Measurements from ENCODE around the gene ZNF526.
A peak's percentile ranks its signal among the peaks of the same experiment; 100 is the strongest.

Gene ZNF526

DNA sequence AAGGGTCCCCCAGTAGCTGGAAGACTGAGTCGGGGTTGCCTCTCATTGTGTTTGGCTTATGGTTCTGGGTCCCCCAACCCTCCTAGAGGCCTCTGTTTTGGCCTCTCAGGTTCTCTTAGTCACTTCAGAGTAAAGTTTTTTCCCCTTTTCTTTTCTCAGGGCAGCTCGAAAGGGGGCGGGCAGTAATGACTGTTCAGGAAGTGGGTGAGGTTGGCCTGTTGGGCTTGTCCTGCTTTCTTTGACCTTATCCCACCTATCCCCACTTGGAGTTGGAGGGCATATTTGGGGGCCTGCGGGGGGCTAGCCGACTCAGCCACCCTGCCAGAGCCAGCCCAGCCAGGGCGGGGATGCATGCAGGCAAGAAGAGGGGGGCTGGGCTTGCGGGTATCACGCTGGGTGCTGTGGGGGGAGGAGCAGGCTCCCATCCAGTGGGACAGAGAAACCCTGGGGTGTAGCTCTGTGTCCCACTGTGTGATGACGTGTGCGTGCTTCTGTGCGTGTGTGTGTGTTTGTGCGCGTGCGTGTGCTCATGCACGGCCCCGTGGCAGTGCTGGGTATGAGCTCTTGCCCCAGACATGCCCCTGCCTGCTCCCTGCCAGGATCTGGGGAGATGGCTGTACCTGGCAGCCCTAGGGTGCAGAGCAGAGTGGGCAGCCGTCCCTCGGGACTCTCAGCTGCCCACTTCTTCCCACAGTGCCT is 50.4 kb downstream of the ZNF526 start (continued):
- TF ChIP-seq ZNF24 (tag by site-specific recombination; IDR thresholded peaks at IDR 0.05) (no peak), SP2 (tag by site-specific recombination; IDR thresholded peaks at IDR 0.05) (peak; percentile 42), ZNF394 (tag by site-specific recombination; IDR thresholded peaks at IDR 0.05; ENCODE audit: borderline replicate concordance) (no peak), OVOL3 (tag by site-specific recombination; IDR thresholded peaks at IDR 0.05) (no peak), ZNF175 (tag by site-specific recombination; IDR thresholded peaks at IDR 0.05) (no peak), ZNF398 (tag by site-specific recombination; IDR thresholded peaks at IDR 0.05) (peak; percentile 53; the same call in 1 of the 2 replicates), GLIS2 (tag by site-specific recombination; IDR thresholded peaks at IDR 0.05) (peak; percentile 50; the same call in 1 of the 2 replicates), SCRT1 (tag by site-specific recombination; IDR thresholded peaks at IDR 0.05; ENCODE audit: borderline replicate concordance) (no peak), EGR2 (tag by site-specific recombination; IDR thresholded peaks at IDR 0.05; ENCODE audit: low read depth) (no peak), ZNF558 (tag by site-specific recombination; IDR thresholded peaks at IDR 0.05) (no peak), ZNF169 (tag by site-specific recombination; IDR thresholded peaks at IDR 0.05) (no peak), PRDM4 (tag by site-specific recombination; IDR thresholded peaks at IDR 0.05) (no peak), ZNF830 (tag by site-specific recombination; IDR thresholded peaks at IDR 0.05; ENCODE audit: low read depth) (no peak), ZNF48 (tag by site-specific recombination; IDR thresholded peaks at IDR 0.05) (no peak), PRDM10 (tag by site-specific recombination; IDR thresholded peaks at IDR 0.05) (peak; percentile 14; the same call in 1 of the 2 replicates), ZBTB6 (tag by site-specific recombination; IDR thresholded peaks at IDR 0.05) (no peak), HIC1 (tag by site-specific recombination; IDR thresholded peaks at IDR 0.05) (0 out of 2 replicates have a peak, but pooled peaks have one; percentile 42), ZNF514 (tag by site-specific recombination; IDR thresholded peaks at IDR 0.05) (no peak), ZNF629 (tag by site-specific recombination; IDR thresholded peaks at IDR 0.05) (no peak), ZNF121 (tag by site-specific recombination; IDR thresholded peaks at IDR 0.05) (no peak), KLF16 (tag by site-specific recombination; IDR thresholded peaks at IDR 0.05) (no peak), ZFP37 (tag by site-specific recombination; IDR thresholded peaks at IDR 0.05) (no peak), ZBTB7A (tag by site-specific recombination; IDR thresholded peaks at IDR 0.05; ENCODE audit: low read depth) (peak; percentile 55; the same call in 1 of the 2 replicates), ZNF626 (tag by site-specific recombination; IDR thresholded peaks at IDR 0.05) (no peak), ZIC2 (tag by site-specific recombination; IDR thresholded peaks at IDR 0.05) (peak; percentile 100), SP7 (tag by site-specific recombination; IDR thresholded peaks at IDR 0.05) (no peak; the same call in 1 of the 2 replicates), ZBTB17 (tag by site-specific recombination; IDR thresholded peaks at IDR 0.05) (no peak), ZNF354C (tag by site-specific recombination; IDR thresholded peaks at IDR 0.05; ENCODE audit: borderline replicate concordance, low read depth) (no peak), ZNF654 (tag by site-specific recombination; IDR thresholded peaks at IDR 0.05; ENCODE audit: low read depth) (no peak), GFI1B (tag by site-specific recombination; IDR thresholded peaks at IDR 0.05) (no peak)

All from HEK293 (cell line).